GM23338 (cell line): ENCODE results near the gene RIC8B.

ENCODE experiments used
- CREB1 ChIP-seq: fragments of 250-450 bp; sonication (Bioruptor Pico); IDR thresholded peaks from 2 replicates; pipeline ENCODE4 v1.5.0; 2020; ENCODE audit warnings: low read depth, mild to moderate bottlenecking, moderate library complexity
- EZH2 ChIP-seq: fragments of 200-600 bp; sonication (generic); IDR thresholded peaks from one replicate; pipeline ENCODE4 v1.8.0; 2017; ENCODE audit warnings: antibody characterized with exemption, mild to moderate bottlenecking, low read depth; ENCODE audit not compliant: unreplicated experiment
- EZH2phosphoT487 ChIP-seq: fragments of 200-600 bp; sonication (generic); IDR thresholded peaks from one replicate; pipeline ENCODE4 v1.8.1; 2018; ENCODE audit warnings: antibody characterized with exemption; ENCODE audit not compliant: unreplicated experiment
- JUNB ChIP-seq: IDR thresholded peaks from one replicate; pipeline ENCODE4 v1.6.1; 2016; ENCODE audit warnings: antibody characterized with exemption; ENCODE audit not compliant: unreplicated experiment
- POLR2AphosphoS5 ChIP-seq: IDR thresholded peaks from 2 replicates; pipeline ENCODE4 v1.6.1; 2016; ENCODE audit warnings: antibody characterized with exemption, low read depth
- STAT1 ChIP-seq: IDR thresholded peaks from one replicate; pipeline ENCODE4 v1.6.1; 2016; ENCODE audit warnings: antibody characterized with exemption; ENCODE audit not compliant: unreplicated experiment
- ZNF114 ChIP-seq: fragments of 250-450 bp; sonication (Bioruptor Pico); IDR thresholded peaks from 2 replicates; pipeline ENCODE4 v1.5.0; 2020; ENCODE audit warnings: mild to moderate bottlenecking, moderate library complexity
- ZNF331 ChIP-seq: fragments of 250-450 bp; sonication (Bioruptor Pico); IDR thresholded peaks from 2 replicates; pipeline ENCODE4 v1.5.0; 2020; ENCODE audit warnings: low read depth, mild to moderate bottlenecking, moderate library complexity
- TF ChIP-seq, protein P1 (sequence below), 2 experiments: fragments of 200-600 bp in 1 of 2; sonication (generic) in 1 of 2; conservative IDR thresholded peaks; 2 replicates each; pipeline versions ENCODE4 v1.5.1 to v1.6.1; 2016 to 2017; ENCODE audit warnings: antibody characterized with exemption in 2 of 2, low read depth in 2 of 2, mild to moderate bottlenecking in 2 of 2, moderate library complexity in 1 of 2
- TF ChIP-seq, protein P2 (sequence below): IDR thresholded peaks from one replicate; pipeline ENCODE4 v1.6.1; 2018; ENCODE audit warnings: antibody characterized with exemption; ENCODE audit not compliant: unreplicated experiment
- TF ChIP-seq, protein P3 (sequence below): IDR thresholded peaks from 2 replicates; pipeline ENCODE4 v1.6.1; 2016; ENCODE audit warnings: antibody characterized with exemption
- TF ChIP-seq, protein P4 (sequence below): fragments of 250-450 bp; sonication (Bioruptor Pico); IDR thresholded peaks from 2 replicates; pipeline ENCODE4 v1.5.0; 2020; ENCODE audit warnings: mild to moderate bottlenecking, moderate library complexity

DNA sequence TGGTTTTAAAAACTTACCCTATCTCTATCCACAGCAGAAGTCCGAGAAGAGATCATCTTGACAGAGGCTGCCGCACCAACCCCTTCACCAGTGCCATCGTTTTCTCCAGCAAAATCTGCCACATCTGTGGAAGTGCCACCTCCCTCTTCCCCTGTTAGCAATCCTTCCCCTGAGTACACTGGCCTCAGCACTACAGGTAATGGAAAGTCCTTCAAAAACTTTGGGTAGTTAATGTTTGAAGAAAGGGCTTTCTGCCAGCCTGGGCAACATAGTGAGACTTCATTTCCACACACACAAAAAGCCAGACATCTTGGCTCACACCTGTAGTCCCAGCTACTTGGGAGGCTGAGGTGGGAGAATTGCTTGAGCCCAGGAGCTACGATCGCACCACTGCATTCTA, 41.6 kb upstream of the RIC8B start:
- TF ChIP-seq POLR2AphosphoS5: no peak
- TF ChIP-seq, protein P1, sequence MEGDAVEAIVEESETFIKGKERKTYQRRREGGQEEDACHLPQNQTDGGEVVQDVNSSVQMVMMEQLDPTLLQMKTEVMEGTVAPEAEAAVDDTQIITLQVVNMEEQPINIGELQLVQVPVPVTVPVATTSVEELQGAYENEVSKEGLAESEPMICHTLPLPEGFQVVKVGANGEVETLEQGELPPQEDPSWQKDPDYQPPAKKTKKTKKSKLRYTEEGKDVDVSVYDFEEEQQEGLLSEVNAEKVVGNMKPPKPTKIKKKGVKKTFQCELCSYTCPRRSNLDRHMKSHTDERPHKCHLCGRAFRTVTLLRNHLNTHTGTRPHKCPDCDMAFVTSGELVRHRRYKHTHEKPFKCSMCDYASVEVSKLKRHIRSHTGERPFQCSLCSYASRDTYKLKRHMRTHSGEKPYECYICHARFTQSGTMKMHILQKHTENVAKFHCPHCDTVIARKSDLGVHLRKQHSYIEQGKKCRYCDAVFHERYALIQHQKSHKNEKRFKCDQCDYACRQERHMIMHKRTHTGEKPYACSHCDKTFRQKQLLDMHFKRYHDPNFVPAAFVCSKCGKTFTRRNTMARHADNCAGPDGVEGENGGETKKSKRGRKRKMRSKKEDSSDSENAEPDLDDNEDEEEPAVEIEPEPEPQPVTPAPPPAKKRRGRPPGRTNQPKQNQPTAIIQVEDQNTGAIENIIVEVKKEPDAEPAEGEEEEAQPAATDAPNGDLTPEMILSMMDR (conservative IDR thresholded peaks at IDR 0.05; ENCODE audit: low read depth in 2 of 2): no peak
- TF ChIP-seq, protein P2, sequence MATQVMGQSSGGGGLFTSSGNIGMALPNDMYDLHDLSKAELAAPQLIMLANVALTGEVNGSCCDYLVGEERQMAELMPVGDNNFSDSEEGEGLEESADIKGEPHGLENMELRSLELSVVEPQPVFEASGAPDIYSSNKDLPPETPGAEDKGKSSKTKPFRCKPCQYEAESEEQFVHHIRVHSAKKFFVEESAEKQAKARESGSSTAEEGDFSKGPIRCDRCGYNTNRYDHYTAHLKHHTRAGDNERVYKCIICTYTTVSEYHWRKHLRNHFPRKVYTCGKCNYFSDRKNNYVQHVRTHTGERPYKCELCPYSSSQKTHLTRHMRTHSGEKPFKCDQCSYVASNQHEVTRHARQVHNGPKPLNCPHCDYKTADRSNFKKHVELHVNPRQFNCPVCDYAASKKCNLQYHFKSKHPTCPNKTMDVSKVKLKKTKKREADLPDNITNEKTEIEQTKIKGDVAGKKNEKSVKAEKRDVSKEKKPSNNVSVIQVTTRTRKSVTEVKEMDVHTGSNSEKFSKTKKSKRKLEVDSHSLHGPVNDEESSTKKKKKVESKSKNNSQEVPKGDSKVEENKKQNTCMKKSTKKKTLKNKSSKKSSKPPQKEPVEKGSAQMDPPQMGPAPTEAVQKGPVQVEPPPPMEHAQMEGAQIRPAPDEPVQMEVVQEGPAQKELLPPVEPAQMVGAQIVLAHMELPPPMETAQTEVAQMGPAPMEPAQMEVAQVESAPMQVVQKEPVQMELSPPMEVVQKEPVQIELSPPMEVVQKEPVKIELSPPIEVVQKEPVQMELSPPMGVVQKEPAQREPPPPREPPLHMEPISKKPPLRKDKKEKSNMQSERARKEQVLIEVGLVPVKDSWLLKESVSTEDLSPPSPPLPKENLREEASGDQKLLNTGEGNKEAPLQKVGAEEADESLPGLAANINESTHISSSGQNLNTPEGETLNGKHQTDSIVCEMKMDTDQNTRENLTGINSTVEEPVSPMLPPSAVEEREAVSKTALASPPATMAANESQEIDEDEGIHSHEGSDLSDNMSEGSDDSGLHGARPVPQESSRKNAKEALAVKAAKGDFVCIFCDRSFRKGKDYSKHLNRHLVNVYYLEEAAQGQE: no peak
- no peak for TF ChIP-seq EZH2
- no peak for TF ChIP-seq EZH2phosphoT487
- no peak for TF ChIP-seq CREB1 (CRISPR knock-in tag)
- TF ChIP-seq, protein P3, sequence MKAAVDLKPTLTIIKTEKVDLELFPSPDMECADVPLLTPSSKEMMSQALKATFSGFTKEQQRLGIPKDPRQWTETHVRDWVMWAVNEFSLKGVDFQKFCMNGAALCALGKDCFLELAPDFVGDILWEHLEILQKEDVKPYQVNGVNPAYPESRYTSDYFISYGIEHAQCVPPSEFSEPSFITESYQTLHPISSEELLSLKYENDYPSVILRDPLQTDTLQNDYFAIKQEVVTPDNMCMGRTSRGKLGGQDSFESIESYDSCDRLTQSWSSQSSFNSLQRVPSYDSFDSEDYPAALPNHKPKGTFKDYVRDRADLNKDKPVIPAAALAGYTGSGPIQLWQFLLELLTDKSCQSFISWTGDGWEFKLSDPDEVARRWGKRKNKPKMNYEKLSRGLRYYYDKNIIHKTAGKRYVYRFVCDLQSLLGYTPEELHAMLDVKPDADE: no peak
- no peak for TF ChIP-seq ZNF114 (CRISPR knock-in tag)
- TF ChIP-seq, protein P4, sequence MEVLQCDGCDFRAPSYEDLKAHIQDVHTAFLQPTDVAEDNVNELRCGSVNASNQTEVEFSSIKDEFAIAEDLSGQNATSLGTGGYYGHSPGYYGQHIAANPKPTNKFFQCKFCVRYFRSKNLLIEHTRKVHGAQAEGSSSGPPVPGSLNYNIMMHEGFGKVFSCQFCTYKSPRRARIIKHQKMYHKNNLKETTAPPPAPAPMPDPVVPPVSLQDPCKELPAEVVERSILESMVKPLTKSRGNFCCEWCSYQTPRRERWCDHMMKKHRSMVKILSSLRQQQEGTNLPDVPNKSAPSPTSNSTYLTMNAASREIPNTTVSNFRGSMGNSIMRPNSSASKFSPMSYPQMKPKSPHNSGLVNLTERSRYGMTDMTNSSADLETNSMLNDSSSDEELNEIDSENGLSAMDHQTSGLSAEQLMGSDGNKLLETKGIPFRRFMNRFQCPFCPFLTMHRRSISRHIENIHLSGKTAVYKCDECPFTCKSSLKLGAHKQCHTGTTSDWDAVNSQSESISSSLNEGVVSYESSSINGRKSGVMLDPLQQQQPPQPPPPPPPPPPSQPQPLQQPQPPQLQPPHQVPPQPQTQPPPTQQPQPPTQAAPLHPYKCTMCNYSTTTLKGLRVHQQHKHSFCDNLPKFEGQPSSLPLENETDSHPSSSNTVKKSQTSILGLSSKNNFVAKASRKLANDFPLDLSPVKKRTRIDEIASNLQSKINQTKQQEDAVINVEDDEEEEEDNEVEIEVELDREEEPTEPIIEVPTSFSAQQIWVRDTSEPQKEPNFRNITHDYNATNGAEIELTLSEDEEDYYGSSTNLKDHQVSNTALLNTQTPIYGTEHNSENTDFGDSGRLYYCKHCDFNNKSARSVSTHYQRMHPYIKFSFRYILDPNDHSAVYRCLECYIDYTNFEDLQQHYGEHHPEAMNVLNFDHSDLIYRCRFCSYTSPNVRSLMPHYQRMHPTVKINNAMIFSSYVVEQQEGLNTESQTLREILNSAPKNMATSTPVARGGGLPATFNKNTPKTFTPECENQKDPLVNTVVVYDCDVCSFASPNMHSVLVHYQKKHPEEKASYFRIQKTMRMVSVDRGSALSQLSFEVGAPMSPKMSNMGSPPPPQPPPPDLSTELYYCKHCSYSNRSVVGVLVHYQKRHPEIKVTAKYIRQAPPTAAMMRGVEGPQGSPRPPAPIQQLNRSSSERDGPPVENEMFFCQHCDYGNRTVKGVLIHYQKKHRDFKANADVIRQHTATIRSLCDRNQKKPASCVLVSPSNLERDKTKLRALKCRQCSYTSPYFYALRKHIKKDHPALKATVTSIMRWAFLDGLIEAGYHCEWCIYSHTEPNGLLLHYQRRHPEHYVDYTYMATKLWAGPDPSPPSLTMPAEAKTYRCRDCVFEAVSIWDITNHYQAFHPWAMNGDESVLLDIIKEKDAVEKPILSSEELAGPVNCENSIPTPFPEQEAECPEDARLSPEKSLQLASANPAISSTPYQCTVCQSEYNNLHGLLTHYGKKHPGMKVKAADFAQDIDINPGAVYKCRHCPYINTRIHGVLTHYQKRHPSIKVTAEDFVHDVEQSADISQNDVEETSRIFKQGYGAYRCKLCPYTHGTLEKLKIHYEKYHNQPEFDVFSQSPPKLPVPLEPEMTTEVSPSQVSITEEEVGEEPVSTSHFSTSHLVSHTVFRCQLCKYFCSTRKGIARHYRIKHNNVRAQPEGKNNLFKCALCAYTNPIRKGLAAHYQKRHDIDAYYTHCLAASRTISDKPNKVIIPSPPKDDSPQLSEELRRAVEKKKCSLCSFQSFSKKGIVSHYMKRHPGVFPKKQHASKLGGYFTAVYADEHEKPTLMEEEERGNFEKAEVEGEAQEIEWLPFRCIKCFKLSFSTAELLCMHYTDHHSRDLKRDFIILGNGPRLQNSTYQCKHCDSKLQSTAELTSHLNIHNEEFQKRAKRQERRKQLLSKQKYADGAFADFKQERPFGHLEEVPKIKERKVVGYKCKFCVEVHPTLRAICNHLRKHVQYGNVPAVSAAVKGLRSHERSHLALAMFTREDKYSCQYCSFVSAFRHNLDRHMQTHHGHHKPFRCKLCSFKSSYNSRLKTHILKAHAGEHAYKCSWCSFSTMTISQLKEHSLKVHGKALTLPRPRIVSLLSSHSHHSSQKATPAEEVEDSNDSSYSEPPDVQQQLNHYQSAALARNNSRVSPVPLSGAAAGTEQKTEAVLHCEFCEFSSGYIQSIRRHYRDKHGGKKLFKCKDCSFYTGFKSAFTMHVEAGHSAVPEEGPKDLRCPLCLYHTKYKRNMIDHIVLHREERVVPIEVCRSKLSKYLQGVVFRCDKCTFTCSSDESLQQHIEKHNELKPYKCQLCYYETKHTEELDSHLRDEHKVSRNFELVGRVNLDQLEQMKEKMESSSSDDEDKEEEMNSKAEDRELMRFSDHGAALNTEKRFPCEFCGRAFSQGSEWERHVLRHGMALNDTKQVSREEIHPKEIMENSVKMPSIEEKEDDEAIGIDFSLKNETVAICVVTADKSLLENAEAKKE (CRISPR knock-in tag): no peak
- no peak for TF ChIP-seq JUNB
- no peak for TF ChIP-seq ZNF331 (CRISPR knock-in tag)
- no peak for TF ChIP-seq STAT1
